ENCODE results near the gene TTLL8. TPM values are rescaled to one million over a fixed set of nuclear protein-coding genes. Genes with fewer than 3 reads are reported as not detected.

TTLL8 gene
- polyA plus RNA-seq, 1 donor from 2014 or later = not detected

GRCh38 chr22:50001388-50002231 is 56.5 kb downstream of the TTLL8 start:
- H3K36me3 ChIP-seq (ENCODE audit: insufficient read depth, low read length) = no peaks in the 10 kb centered on the region
- H3K9me3 ChIP-seq (ENCODE audit: low read length) = no peaks in the 10 kb centered on the region
- no peaks in the 10 kb centered on the region for H3F3A ChIP-seq (ENCODE audit: insufficient read depth, low read length, poor library complexity, severe bottlenecking)
- H3K27ac ChIP-seq (ENCODE audit: low read length) = no peak overlapping the region
- H3K4me3 ChIP-seq (ENCODE audit: low read length) = no peak overlapping the region
- no peaks in the 10 kb centered on the region for H4K20me1 ChIP-seq (ENCODE audit: insufficient read depth)
- TF ChIP-seq POLR2AphosphoS5 (IDR thresholded peaks at IDR 0.05) (no peak), EZH2 (IDR thresholded peaks at IDR 0.05; ENCODE audit: borderline replicate concordance, insufficient read depth, low read length, poor library complexity, severe bottlenecking) (no peak), SMC3 (conservative IDR thresholded peaks at IDR 0.05; ENCODE audit: poor library complexity) (no peak), MXI1 (conservative IDR thresholded peaks at IDR 0.05; ENCODE audit: poor library complexity, severe bottlenecking) (no peak), EP300 (conservative IDR thresholded peaks at IDR 0.05; ENCODE audit: poor library complexity, severe bottlenecking) (no peak), RAD21 (conservative IDR thresholded peaks at IDR 0.05) (no peak), TAF1 (IDR thresholded peaks at IDR 0.05; ENCODE audit: low read depth) (no peak)
- TF ChIP-seq, protein P1, sequence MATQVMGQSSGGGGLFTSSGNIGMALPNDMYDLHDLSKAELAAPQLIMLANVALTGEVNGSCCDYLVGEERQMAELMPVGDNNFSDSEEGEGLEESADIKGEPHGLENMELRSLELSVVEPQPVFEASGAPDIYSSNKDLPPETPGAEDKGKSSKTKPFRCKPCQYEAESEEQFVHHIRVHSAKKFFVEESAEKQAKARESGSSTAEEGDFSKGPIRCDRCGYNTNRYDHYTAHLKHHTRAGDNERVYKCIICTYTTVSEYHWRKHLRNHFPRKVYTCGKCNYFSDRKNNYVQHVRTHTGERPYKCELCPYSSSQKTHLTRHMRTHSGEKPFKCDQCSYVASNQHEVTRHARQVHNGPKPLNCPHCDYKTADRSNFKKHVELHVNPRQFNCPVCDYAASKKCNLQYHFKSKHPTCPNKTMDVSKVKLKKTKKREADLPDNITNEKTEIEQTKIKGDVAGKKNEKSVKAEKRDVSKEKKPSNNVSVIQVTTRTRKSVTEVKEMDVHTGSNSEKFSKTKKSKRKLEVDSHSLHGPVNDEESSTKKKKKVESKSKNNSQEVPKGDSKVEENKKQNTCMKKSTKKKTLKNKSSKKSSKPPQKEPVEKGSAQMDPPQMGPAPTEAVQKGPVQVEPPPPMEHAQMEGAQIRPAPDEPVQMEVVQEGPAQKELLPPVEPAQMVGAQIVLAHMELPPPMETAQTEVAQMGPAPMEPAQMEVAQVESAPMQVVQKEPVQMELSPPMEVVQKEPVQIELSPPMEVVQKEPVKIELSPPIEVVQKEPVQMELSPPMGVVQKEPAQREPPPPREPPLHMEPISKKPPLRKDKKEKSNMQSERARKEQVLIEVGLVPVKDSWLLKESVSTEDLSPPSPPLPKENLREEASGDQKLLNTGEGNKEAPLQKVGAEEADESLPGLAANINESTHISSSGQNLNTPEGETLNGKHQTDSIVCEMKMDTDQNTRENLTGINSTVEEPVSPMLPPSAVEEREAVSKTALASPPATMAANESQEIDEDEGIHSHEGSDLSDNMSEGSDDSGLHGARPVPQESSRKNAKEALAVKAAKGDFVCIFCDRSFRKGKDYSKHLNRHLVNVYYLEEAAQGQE (IDR thresholded peaks at IDR 0.05; ENCODE audit: borderline replicate concordance) = no peak
- TF ChIP-seq, protein P2, sequence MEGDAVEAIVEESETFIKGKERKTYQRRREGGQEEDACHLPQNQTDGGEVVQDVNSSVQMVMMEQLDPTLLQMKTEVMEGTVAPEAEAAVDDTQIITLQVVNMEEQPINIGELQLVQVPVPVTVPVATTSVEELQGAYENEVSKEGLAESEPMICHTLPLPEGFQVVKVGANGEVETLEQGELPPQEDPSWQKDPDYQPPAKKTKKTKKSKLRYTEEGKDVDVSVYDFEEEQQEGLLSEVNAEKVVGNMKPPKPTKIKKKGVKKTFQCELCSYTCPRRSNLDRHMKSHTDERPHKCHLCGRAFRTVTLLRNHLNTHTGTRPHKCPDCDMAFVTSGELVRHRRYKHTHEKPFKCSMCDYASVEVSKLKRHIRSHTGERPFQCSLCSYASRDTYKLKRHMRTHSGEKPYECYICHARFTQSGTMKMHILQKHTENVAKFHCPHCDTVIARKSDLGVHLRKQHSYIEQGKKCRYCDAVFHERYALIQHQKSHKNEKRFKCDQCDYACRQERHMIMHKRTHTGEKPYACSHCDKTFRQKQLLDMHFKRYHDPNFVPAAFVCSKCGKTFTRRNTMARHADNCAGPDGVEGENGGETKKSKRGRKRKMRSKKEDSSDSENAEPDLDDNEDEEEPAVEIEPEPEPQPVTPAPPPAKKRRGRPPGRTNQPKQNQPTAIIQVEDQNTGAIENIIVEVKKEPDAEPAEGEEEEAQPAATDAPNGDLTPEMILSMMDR (IDR thresholded peaks at IDR 0.05; ENCODE audit: poor library complexity, severe bottlenecking) = no peak
- H3K79me2 ChIP-seq (replicated peaks; ENCODE audit: insufficient read depth, low read length) = no peaks in the 10 kb centered on the region
- no peaks in the 10 kb centered on the region for H3K9me2 ChIP-seq (ENCODE audit: insufficient read depth, low read length)
- no peak overlapping the region for H3K9ac ChIP-seq (ENCODE audit: low read length)
- H3K4me2 ChIP-seq (ENCODE audit: low read length) = no peak overlapping the region
- H3K27me3 ChIP-seq (ENCODE audit: insufficient read depth, low read depth, low read length) = peaks cover 9% of the 10 kb centered on the region
- no peak overlapping the region for H2AFZ ChIP-seq (ENCODE audit: low read depth, low read length)

GRCh38 chr22:50000587-50001387 is 57.3 kb downstream of the TTLL8 start:
- H3K27ac ChIP-seq (ENCODE audit: low read length) = no peak overlapping the region
- no peak overlapping the region for H2AFZ ChIP-seq (ENCODE audit: low read depth, low read length)
- no peaks in the 10 kb centered on the region for H3K79me2 ChIP-seq (replicated peaks; ENCODE audit: insufficient read depth, low read length)
- H3K27me3 ChIP-seq (ENCODE audit: insufficient read depth, low read depth, low read length) = peaks cover 9% of the 10 kb centered on the region
- no peaks in the 10 kb centered on the region for H3F3A ChIP-seq (ENCODE audit: insufficient read depth, low read length, poor library complexity, severe bottlenecking)
- H3K9me3 ChIP-seq (ENCODE audit: low read length) = no peaks in the 10 kb centered on the region
- H3K4me2 ChIP-seq (ENCODE audit: low read length) = no peak overlapping the region
- TF ChIP-seq, protein P1 (IDR thresholded peaks at IDR 0.05; ENCODE audit: borderline replicate concordance) = no peak
- no peak for TF ChIP-seq RAD21 (conservative IDR thresholded peaks at IDR 0.05)
- TF ChIP-seq, protein P2 (IDR thresholded peaks at IDR 0.05; ENCODE audit: poor library complexity, severe bottlenecking) = no peak
- TF ChIP-seq SMC3 (conservative IDR thresholded peaks at IDR 0.05; ENCODE audit: poor library complexity) = no peak
- no peak for TF ChIP-seq MXI1 (conservative IDR thresholded peaks at IDR 0.05; ENCODE audit: poor library complexity, severe bottlenecking)
- TF ChIP-seq EP300 (conservative IDR thresholded peaks at IDR 0.05; ENCODE audit: poor library complexity, severe bottlenecking) = no peak
- no peak for TF ChIP-seq EZH2 (IDR thresholded peaks at IDR 0.05; ENCODE audit: borderline replicate concordance, insufficient read depth, low read length, poor library complexity, severe bottlenecking)
- no peak for TF ChIP-seq TAF1 (IDR thresholded peaks at IDR 0.05; ENCODE audit: low read depth)
- no peak for TF ChIP-seq POLR2AphosphoS5 (IDR thresholded peaks at IDR 0.05)
- no peaks in the 10 kb centered on the region for H3K36me3 ChIP-seq (ENCODE audit: insufficient read depth, low read length)
- no peaks in the 10 kb centered on the region for H3K9me2 ChIP-seq (ENCODE audit: insufficient read depth, low read length)
- H3K4me3 ChIP-seq (ENCODE audit: low read length) = no peak overlapping the region
- no peak overlapping the region for H3K9ac ChIP-seq (ENCODE audit: low read length)
- no peaks in the 10 kb centered on the region for H4K20me1 ChIP-seq (ENCODE audit: insufficient read depth)
